Neutrophil (primary cell): ENCODE data around the gene BOC.

Source experiments
- H3K27ac ChIP-seq: fragments of 200-600 bp; sonication (generic); 2 replicates; pipeline ENCODE4 v1.5.1; 2016; ENCODE audit warnings: mild to moderate bottlenecking, moderate library complexity
- H3K27me3 ChIP-seq: fragments of 200-600 bp; sonication (generic); 2 replicates; pipeline ENCODE4 v1.6.0; 2016; ENCODE audit warnings: mild to moderate bottlenecking
- H3K36me3 ChIP-seq: fragments of 200-600 bp; sonication (generic); 2 replicates; pipeline ENCODE4 v1.5.1; 2017
- H3K4me1 ChIP-seq, 2 experiments: fragments of 200-600 bp in 1 of 2; sonication (generic) in 1 of 2; 1 replicate in 1 of 2; 2 replicates in 1 of 2; pipeline versions ENCODE4 v1.5.1 to v1.6.1; 2013 to 2016; ENCODE audit warnings: low read depth in 1 of 2, low read length in 1 of 2, mild to moderate bottlenecking in 1 of 2, moderate library complexity in 1 of 2; ENCODE audit not compliant: control insufficient read depth in 1 of 2, insufficient read depth in 1 of 2
- H3K4me3 ChIP-seq, 2 experiments: fragments of 200-600 bp in 1 of 2; sonication (generic) in 1 of 2; 1 replicate in 1 of 2; 2 replicates in 1 of 2; pipeline ENCODE4 v1.5.1; 2013 to 2016; ENCODE audit warnings: low read depth in 1 of 2, low read length in 1 of 2, mild to moderate bottlenecking in 1 of 2, moderate library complexity in 1 of 2
- H3K9me3 ChIP-seq: fragments of 200-600 bp; sonication (generic); 2 replicates; pipeline ENCODE4 v1.5.1; 2016
- CTCF ChIP-seq: fragments of 200-600 bp; sonication (generic); IDR thresholded peaks from 2 replicates; pipeline ENCODE4 v1.5.1; 2016; ENCODE audit warnings: antibody characterized with exemption

The BOC gene

GRCh38 chr3:113255854-113256615 lies 44.7 kb downstream of the BOC start:
- no peaks in the 10 kb centered on the region for H3K36me3 ChIP-seq
- H3K4me1 ChIP-seq: no peaks in the 10 kb centered on the region
- H3K9me3 ChIP-seq: no peaks in the 10 kb centered on the region
- no peaks in the 10 kb centered on the region for H3K27me3 ChIP-seq
- TF ChIP-seq CTCF: no peak
- H3K27ac ChIP-seq: no peak overlapping the region
- H3K4me3 ChIP-seq: no peak overlapping the region

- H3K4me1 ChIP-seq: no peaks in the 10 kb centered on the region
- H3K4me3 ChIP-seq: no peak overlapping the region
- peaks cover 4% of the 10 kb centered on the region for H3K27me3 ChIP-seq
- H3K36me3 ChIP-seq: no peaks in the 10 kb centered on the region
- no peak for TF ChIP-seq CTCF
- H3K9me3 ChIP-seq: no peaks in the 10 kb centered on the region
- no peak overlapping the region for H3K27ac ChIP-seq
Observed at GRCh38 chr3:113258361-113258760, 47.0 kb downstream of the BOC start.

- H3K27me3 ChIP-seq: peaks cover 4% of the 10 kb centered on the region
- H3K4me3 ChIP-seq: no peak overlapping the region
- no peak overlapping the region for H3K27ac ChIP-seq
- no peaks in the 10 kb centered on the region for H3K36me3 ChIP-seq
- H3K9me3 ChIP-seq: no peaks in the 10 kb centered on the region
- TF ChIP-seq CTCF: no peak
- H3K4me1 ChIP-seq: no peaks in the 10 kb centered on the region
Observed at GRCh38 chr3:113259196-113259595, 47.8 kb downstream of the BOC start.

- no peak for TF ChIP-seq CTCF
- no peaks in the 10 kb centered on the region for H3K9me3 ChIP-seq
- peaks cover 4% of the 10 kb centered on the region for H3K27me3 ChIP-seq
- H3K4me1 ChIP-seq: no peaks in the 10 kb centered on the region
- no peak overlapping the region for H3K4me3 ChIP-seq
- no peak overlapping the region for H3K27ac ChIP-seq
- H3K36me3 ChIP-seq: no peaks in the 10 kb centered on the region
Observed at GRCh38 chr3:113261063-113261625, 49.8 kb downstream of the BOC start.

GRCh38 chr3:113261626-113262303 lies 50.4 kb downstream of the BOC start:
- no peaks in the 10 kb centered on the region for H3K4me1 ChIP-seq
- no peak for TF ChIP-seq CTCF
- no peaks in the 10 kb centered on the region for H3K9me3 ChIP-seq
- peaks cover 4% of the 10 kb centered on the region for H3K27me3 ChIP-seq
- no peaks in the 10 kb centered on the region for H3K36me3 ChIP-seq
- H3K4me3 ChIP-seq: no peak overlapping the region
- no peak overlapping the region for H3K27ac ChIP-seq
